ENCODE results near the gene CPA2. TPM values are rescaled to one million over a fixed set of nuclear protein-coding genes. Genes with fewer than 3 reads are reported as not detected.

The CPA2 gene
- total RNA-seq, 4 donors from 2014 or later = 1.2 TPM; not detected in 3

DNA sequence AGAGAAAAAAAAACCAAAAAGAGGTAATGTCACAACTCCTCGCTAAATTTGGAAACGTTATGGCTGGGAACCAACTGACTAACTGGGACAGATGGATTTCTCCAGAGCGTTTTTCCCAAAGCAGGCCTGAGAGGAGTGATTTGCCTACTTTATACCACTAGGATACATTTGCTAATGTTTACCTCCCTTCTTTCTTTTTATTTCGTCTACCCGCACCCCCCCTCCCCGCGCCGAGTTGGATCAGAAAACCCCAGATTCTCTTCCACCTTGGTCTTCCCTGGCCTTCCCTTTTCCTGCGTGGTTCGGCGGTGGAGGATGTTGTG is 7.2 kb downstream of the CPA2 start:
- H3K36me3 ChIP-seq = no peaks in the 10 kb centered on the region
- H3K4me3 ChIP-seq = peak overlapping the region; percentile 28 to 29
- no peaks in the 10 kb centered on the region for H3K9me3 ChIP-seq
- DNase-seq = peak; percentile 39 to 68
- intact Hi-C loops (cut with DNase I; ENCODE audit: low total_unique reads) = loop anchor here (10.0 kb wide), 1 partner anchor 211 kb away; no protein-coding TSS in a partner anchor
- no peaks in the 10 kb centered on the region for H3K27me3 ChIP-seq
- no peaks in the 10 kb centered on the region for H3K4me1 ChIP-seq
- H3K27ac ChIP-seq = peak overlapping the region; percentile 74 to 86
- no peak for TF ChIP-seq POLR2A (IDR thresholded peaks at IDR 0.05)
- TF ChIP-seq, protein P1, sequence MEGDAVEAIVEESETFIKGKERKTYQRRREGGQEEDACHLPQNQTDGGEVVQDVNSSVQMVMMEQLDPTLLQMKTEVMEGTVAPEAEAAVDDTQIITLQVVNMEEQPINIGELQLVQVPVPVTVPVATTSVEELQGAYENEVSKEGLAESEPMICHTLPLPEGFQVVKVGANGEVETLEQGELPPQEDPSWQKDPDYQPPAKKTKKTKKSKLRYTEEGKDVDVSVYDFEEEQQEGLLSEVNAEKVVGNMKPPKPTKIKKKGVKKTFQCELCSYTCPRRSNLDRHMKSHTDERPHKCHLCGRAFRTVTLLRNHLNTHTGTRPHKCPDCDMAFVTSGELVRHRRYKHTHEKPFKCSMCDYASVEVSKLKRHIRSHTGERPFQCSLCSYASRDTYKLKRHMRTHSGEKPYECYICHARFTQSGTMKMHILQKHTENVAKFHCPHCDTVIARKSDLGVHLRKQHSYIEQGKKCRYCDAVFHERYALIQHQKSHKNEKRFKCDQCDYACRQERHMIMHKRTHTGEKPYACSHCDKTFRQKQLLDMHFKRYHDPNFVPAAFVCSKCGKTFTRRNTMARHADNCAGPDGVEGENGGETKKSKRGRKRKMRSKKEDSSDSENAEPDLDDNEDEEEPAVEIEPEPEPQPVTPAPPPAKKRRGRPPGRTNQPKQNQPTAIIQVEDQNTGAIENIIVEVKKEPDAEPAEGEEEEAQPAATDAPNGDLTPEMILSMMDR (IDR thresholded peaks at IDR 0.05) = peak in 1 of 4 experiments; percentile 30

DNA sequence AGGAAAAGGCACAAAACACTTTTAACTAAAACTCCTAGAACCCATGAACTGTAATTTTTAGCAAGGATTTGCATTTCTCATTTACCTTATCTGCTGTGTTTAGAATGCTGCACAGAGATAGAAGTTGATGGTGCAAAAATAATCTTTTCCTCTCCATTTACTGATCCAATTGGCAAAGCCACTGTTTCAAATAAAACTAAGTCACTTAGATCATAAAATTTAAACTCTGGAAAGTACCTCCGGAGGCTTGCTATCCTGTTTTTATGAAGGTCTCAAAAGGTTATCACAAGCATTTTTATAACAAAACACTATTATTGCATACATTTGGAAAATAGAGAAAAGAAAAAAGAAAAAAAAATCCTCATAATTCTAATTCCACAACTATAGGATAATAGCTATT is 7.6 kb downstream of the CPA2 start:
- no peaks in the 10 kb centered on the region for H3K27me3 ChIP-seq
- H3K36me3 ChIP-seq = no peaks in the 10 kb centered on the region
- intact Hi-C loops (cut with DNase I; ENCODE audit: low total_unique reads) = loop anchor here (10.0 kb wide), 1 partner anchor 211 kb away; no protein-coding TSS in a partner anchor
- H3K9me3 ChIP-seq = no peaks in the 10 kb centered on the region
- peak overlapping the region; percentile 74 to 86 for H3K27ac ChIP-seq
- H3K4me3 ChIP-seq = no peak overlapping the region
- no peak for TF ChIP-seq POLR2A (IDR thresholded peaks at IDR 0.05)
- TF ChIP-seq, protein P1 (IDR thresholded peaks at IDR 0.05) = no peak
- H3K4me1 ChIP-seq = no peaks in the 10 kb centered on the region
- DNase-seq = no peak

DNA sequence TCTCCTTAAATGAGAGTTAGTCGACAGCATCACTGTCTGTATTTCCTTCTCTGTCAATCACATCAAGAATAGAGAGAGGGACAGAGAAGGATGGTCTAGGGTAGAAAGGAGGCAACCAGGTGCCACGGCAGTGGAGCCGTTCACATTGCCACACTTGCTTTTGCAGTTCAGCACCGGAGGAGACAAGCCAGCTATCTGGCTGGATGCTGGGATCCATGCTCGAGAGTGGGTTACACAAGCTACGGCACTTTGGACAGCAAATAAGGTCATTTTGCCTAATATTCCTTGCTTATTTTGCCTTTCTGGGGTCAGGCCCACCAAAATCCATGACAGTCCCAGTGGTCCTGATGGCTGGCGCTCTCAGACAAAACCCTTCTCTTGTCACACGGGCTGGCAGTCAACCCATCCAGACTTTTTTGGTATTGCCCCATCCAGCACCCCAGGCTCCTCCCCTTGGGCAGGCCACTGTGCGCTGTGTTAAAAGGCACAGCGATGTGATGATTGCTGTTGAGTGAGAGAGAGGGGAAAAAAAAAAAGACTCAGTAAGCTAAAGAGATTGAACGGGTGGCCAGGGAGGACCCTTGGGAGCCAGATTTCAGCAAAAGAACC is 8.4 kb downstream of the CPA2 start:
- no peaks in the 10 kb centered on the region for H3K9me3 ChIP-seq
- H3K36me3 ChIP-seq = no peaks in the 10 kb centered on the region
- DNase-seq = no peak
- peak overlapping the region; percentile 74 to 86 for H3K27ac ChIP-seq
- no peaks in the 10 kb centered on the region for H3K4me1 ChIP-seq
- no peaks in the 10 kb centered on the region for H3K27me3 ChIP-seq
- intact Hi-C loops (cut with DNase I; ENCODE audit: low total_unique reads) = loop anchor here (10.0 kb wide), 1 partner anchor 210 kb away; no protein-coding TSS in a partner anchor
- no peak overlapping the region for H3K4me3 ChIP-seq
- no peak for TF ChIP-seq POLR2A (IDR thresholded peaks at IDR 0.05)
- TF ChIP-seq, protein P1 (IDR thresholded peaks at IDR 0.05) = no peak

DNA sequence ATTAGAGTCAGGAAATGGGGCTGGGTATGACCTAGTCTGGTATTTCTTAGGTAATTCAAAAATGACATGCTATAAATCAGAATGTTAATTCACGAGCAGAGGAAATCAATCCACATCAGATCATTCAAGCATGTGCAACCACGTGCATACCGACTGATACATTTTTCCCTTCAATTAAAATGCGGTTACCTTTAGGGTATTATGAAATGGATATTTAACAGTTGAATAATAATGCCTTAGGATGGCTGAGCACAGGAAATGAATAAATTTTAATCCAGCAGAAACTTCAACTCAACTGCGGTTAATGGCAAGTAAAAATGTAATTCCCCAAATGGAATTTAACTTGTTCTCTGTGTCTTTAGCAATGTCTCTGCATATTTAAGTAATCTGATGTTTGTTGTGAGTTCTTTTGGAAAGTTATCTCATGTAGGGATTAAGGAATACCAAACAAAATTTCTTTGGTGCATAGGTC is 9.2 kb downstream of the CPA2 start:
- H3K4me1 ChIP-seq = no peaks in the 10 kb centered on the region
- intact Hi-C loops (cut with DNase I; ENCODE audit: low total_unique reads) = loop anchor here (10.0 kb wide), 1 partner anchor 209 kb away; no protein-coding TSS in a partner anchor

More for the DNA sequence above, 9.2 kb downstream of the CPA2 start:
- Histone ChIP-seq H3K36me3 (no peaks in the 10 kb centered on the region), H3K4me3 (no peak overlapping the region), H3K27me3 (no peaks in the 10 kb centered on the region), H3K27ac (no peak overlapping the region), H3K9me3 (no peaks in the 10 kb centered on the region)
- no peak for DNase-seq
- no peak for TF ChIP-seq POLR2A (IDR thresholded peaks at IDR 0.05)
- TF ChIP-seq, protein P1 (IDR thresholded peaks at IDR 0.05) = no peak
